Uterus (tissue), 2 donors: ENCODE data around the gene CACNA1C.

ENCODE experiments used
- CTCF ChIP-seq, 4 experiments: fragments of 200-600 bp in 2 of 4; fragments of 450-650 bp in 2 of 4; sonication (generic) in 2 of 4; IDR thresholded peaks; one replicate each; pipeline ENCODE4 v1.5.1; 2016 to 2019; ENCODE audit warnings: antibody characterized with exemption in 4 of 4, mild to moderate bottlenecking in 2 of 4, moderate library complexity in 1 of 4
- POLR2A ChIP-seq, 2 donors: fragments of 450-650 bp; IDR thresholded peaks; one replicate each; pipeline ENCODE4 v1.6.1; 2016; ENCODE audit warnings: antibody characterized with exemption in 2 of 2, mild to moderate bottlenecking in 1 of 2, moderate library complexity in 1 of 2

GRCh38 chr12:2234646-2235350 lies 182.0 kb downstream of the CACNA1C start:
- TF ChIP-seq CTCF (IDR thresholded peaks at IDR 0.05) (no peak), POLR2A (IDR thresholded peaks at IDR 0.05) (no peak)
